ENCODE data around the gene CCDC33.

The CCDC33 gene

DNA sequence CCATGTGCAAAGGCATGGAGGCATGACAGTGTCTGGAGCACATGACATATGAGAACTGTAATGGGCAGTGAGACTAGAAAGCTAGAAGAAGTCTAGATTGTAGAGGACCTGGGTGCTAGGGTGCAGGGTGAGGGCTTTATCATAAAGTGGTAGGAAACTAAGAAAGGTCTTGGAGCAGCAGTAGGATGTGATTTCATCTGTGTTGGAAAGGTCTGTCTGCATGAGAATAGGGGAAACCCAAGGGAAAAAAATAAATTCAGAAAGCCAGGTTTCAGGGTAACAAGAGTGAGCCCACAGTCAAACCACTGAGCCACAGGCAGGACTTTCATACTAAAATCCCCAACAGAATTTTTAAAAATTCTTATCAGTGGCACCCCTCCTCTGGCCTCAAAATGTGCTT is 54.5 kb downstream of the CCDC33 start:
- no peak overlapping the region for H3K4me3 Mint-ChIP-seq
- H3K4me1 Mint-ChIP-seq (ENCODE audit: low read depth): peaks cover 18% of the 10 kb centered on the region
- H3K9me3 Mint-ChIP-seq: no peaks in the 10 kb centered on the region
- H3K27ac Mint-ChIP-seq: peak overlapping the region; percentile 77
- H3K27me3 Mint-ChIP-seq: peaks cover 66% of the 10 kb centered on the region
- H3K36me3 Mint-ChIP-seq (ENCODE audit: low read depth): no peaks in the 10 kb centered on the region
- DNase-seq: no peak

DNA sequence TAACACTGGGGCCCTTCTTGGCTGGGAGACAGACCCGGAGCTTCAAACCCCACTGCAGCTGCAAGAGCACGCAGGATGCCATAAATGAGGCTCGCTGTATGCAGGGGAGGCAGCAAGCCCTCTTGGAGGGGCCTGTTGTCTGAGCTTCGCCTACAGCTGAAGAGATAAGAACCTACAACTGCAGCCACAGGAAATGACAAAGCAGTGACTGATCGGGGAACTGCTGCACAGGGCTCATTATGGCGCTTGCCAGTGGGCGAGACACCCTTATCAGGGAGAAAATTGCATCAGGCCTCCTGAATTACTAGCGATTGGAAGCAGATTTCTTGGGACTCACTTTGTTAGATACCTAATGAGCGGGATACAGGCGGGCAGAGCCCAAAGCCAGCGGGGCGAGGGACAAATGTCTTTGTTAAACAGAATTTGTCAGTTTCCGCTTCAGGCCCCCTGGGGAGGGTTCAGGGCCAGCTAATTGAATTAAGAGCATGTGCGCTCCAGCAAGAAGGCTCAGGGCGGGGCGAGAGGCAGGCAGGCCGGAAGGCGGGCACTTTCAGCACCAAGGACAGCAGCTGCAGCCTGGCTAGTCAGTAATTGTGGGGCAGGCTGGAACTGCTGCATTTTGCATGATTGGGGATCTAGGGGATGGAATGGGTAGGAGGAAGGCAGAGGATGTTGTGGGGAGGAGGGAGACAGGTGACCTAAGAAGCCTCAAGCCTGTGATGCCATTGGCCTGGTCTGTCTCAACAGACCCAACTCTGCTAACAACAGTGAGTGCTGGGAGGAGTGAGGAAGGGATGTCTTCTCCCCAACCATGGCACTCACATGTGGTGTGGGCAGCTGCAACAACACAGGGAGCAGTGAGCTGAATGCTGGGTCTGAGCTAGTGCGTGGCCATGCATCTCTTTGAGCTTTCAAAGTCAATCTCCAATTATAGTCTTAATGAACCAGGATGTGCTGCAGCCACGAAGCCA is 55.3 kb downstream of the CCDC33 start:
- peak overlapping the region; percentile 34 for H3K4me3 Mint-ChIP-seq

DNA sequence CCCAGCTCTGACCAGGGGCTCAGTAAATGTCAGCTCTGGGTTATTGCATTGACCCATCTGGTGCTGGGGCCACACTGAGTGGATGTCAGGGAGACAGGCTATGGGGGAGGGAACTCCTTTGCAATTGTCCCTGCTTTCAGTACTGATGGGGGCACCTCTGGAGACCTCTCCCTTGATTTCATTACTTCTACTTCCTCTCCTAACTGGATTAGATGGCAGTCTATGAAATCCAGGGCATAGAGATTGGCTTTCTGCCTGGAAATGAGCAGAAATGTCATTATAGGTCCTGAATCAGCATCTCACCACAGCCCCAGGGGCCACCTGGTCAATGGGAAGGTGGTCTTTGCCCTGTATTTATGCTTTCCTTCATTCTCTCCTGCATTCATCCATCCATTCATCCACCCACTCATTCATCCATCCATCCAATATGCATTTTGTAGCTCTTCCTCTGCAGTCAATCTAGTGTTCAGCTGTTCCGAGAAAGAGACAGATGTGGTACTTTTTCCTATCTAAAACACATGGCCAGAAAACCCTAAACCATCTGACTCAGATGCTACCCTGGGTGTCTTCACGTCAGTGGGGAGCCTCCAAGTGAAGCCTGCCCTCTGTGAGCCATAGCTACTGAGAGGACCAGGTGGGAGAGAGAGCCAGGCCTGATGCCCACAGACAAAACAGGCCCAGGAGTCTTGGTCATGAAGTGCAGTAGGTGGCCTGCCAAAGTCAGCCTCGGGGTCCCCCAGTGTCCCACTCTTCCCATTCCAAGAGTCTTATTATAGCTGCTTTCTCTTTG is 57.1 kb downstream of the CCDC33 start:
- peaks cover 18% of the 10 kb centered on the region for H3K4me1 Mint-ChIP-seq (ENCODE audit: low read depth)
- H3K27me3 Mint-ChIP-seq: peaks cover 50% of the 10 kb centered on the region
- H3K9me3 Mint-ChIP-seq: no peaks in the 10 kb centered on the region
- DNase-seq: no peak
- H3K27ac Mint-ChIP-seq: no peak overlapping the region
- H3K36me3 Mint-ChIP-seq (ENCODE audit: low read depth): no peaks in the 10 kb centered on the region
- no peak overlapping the region for H3K4me3 Mint-ChIP-seq

More for the DNA sequence above, 55.3 kb downstream of the CCDC33 start:
- peak; percentile 78 for DNase-seq
- H3K4me1 Mint-ChIP-seq (ENCODE audit: low read depth): peaks cover 18% of the 10 kb centered on the region
- peaks cover 59% of the 10 kb centered on the region for H3K27me3 Mint-ChIP-seq
- peak overlapping the region; percentile 77 for H3K27ac Mint-ChIP-seq
- H3K36me3 Mint-ChIP-seq (ENCODE audit: low read depth): no peaks in the 10 kb centered on the region
- H3K9me3 Mint-ChIP-seq: no peaks in the 10 kb centered on the region

DNA sequence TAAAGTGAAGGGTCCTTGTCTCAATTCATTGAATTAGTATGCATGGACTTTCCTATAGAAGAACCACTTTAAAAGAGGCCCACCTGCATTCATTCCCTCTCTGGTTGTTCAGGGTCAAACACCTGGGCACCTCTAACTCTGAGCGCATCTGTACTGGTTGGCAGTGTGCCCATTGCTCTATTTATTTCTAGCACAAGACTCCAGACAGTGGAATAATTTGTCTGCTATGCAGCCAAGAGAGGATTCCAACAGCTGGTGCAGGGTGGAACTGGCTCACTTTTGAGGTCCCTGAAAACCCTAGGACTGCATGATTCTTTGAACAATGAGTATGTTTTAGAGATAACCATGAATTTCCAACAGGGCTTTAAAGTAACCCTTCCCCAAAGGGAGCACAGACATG is 57.9 kb downstream of the CCDC33 start:
- H3K4me3 Mint-ChIP-seq: no peak overlapping the region

DNA sequence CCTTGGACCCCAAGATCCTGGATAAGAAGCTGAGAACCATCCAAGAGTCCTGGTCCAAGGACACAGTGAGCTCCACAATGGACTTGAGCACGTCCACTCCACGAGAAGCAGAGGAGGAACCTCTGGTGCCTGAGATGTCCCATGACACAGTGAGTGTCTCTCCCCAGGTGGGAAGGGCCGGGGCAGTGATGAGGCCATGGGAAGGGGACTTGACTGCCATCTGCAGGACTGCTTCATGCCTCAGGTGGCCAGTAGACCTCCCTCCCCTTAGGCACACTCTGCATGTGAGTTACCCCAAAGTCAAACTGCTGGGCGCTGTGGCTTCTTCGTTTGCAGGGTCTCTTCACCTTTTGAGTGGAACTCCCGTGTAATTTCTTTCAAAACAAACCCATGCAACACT is 59.7 kb downstream of the CCDC33 start:
- no peaks in the 10 kb centered on the region for H3K36me3 Mint-ChIP-seq (ENCODE audit: low read depth)
- peaks cover 38% of the 10 kb centered on the region for H3K27me3 Mint-ChIP-seq

More for the DNA sequence above, 57.9 kb downstream of the CCDC33 start:
- H3K36me3 Mint-ChIP-seq (ENCODE audit: low read depth): no peaks in the 10 kb centered on the region
- peaks cover 18% of the 10 kb centered on the region for H3K4me1 Mint-ChIP-seq (ENCODE audit: low read depth)
- peaks cover 42% of the 10 kb centered on the region for H3K27me3 Mint-ChIP-seq
- DNase-seq: no peak
- H3K9me3 Mint-ChIP-seq: no peaks in the 10 kb centered on the region
- no peak overlapping the region for H3K27ac Mint-ChIP-seq

DNA sequence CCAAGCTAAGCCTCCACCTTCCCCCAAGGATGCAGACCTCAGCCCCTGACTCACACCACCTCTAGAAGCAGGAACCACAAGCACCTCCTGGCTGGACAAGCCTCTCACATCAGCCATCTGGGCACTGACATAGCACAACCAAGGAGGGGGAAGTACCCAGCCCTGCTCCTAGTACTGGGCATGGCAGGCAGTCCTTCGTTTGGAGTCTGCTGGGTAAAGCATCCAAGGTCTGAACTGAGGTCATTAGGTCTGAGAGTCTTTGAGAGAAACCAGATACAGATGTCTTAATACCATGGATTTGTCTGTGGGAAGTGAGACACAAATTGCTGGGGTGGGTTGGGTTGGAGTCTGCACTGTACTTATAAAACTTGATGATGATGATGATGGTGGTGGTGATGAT is 61.8 kb downstream of the CCDC33 start:
- no peak overlapping the region for H3K27ac Mint-ChIP-seq
- DNase-seq: no peak
- H3K27me3 Mint-ChIP-seq: peaks cover 47% of the 10 kb centered on the region
- H3K4me1 Mint-ChIP-seq (ENCODE audit: low read depth): no peaks in the 10 kb centered on the region
- no peaks in the 10 kb centered on the region for H3K36me3 Mint-ChIP-seq (ENCODE audit: low read depth)
- no peak overlapping the region for H3K4me3 Mint-ChIP-seq
- H3K9me3 Mint-ChIP-seq: no peaks in the 10 kb centered on the region

More for the DNA sequence above, 59.7 kb downstream of the CCDC33 start:
- Mint-ChIP-seq H3K27ac (no peak overlapping the region), H3K4me3 (no peak overlapping the region), H3K9me3 (no peaks in the 10 kb centered on the region), H3K4me1 (ENCODE audit: low read depth) (peaks cover 12% of the 10 kb centered on the region)
- no peak for DNase-seq

DNA sequence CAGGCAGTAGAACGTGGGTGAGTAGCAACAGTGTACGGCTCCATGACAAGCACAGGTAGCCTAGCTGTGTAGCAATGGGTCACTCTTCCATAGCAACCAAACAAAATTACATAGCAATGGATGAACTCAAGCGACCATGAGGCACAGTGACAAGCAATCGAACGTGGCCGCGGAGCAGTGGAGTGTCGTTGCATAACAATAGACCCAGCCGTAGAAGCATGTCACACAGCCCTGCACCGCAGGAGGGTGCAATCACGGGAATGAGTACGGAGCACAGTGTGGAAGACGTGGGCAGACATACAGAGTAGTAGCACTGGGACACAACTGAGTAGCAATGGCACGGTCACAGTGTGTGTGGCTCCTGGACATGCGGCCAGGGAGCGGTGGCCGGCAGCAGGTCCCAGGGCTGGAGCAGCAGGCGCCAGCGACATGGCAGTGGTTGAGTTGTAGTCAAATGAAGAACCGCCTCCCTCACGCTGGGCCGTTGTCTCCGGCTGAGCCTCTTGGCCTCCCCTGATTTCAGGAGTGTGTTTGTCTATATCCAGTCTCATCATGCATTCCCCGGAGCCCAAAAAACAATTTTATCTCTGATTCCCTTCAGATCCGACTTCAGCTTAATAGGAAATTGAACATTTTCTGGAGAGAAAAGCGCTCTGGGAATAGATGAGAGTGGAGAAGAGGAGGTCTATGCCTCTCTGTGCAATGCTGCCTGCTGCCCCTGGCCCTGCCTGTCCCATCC is 64.1 kb downstream of the CCDC33 start:
- Mint-ChIP-seq H3K4me3 (no peak overlapping the region), H3K9me3 (no peaks in the 10 kb centered on the region), H3K27ac (no peak overlapping the region), H3K4me1 (ENCODE audit: low read depth) (no peaks in the 10 kb centered on the region), H3K36me3 (ENCODE audit: low read depth) (no peaks in the 10 kb centered on the region), H3K27me3 (peaks cover 53% of the 10 kb centered on the region)
- DNase-seq: no peak

DNA sequence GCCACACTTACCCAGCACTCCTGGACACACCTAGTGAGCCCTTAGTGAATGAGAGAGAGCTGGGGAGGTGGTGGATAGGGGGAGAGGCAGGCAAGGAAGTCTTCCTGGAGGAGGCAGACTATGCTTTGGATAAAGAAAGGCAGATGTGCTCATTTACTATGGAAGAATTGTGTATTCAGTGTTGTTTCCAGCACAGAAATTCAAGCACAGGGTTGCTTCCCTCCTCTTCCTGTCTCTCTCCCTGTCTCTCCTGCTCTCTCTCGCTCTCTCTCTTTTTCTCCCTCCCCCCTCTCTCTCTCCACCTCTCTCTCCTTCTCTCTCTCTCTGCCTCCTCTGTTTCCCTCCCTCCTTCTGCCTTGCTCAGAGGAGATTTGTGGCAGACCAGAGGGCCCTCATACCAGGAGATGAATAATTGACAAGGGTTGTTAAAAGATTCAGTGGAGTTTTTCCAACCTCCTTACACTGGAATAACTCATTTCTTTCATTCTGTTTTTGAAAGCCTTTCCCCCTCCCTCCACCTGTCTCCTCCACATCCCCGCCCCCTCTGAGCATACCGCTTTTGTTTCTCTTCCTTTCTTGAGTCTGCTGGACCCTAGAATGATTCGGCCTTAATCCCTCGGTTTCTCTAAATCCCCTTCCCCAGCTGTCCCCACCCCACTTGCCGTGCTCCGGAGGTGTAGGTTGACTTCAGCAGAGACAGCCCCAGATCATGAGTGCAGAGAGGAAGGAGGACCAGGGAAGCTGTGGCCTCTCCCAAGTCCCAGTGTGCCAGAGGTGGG is 65.6 kb downstream of the CCDC33 start:
- H3K27ac Mint-ChIP-seq: no peak overlapping the region
- DNase-seq: no peak
- H3K4me3 Mint-ChIP-seq: no peak overlapping the region
- peaks cover 56% of the 10 kb centered on the region for H3K27me3 Mint-ChIP-seq
- H3K9me3 Mint-ChIP-seq: no peaks in the 10 kb centered on the region
- no peaks in the 10 kb centered on the region for H3K4me1 Mint-ChIP-seq (ENCODE audit: low read depth)
- H3K36me3 Mint-ChIP-seq (ENCODE audit: low read depth): no peaks in the 10 kb centered on the region

DNA sequence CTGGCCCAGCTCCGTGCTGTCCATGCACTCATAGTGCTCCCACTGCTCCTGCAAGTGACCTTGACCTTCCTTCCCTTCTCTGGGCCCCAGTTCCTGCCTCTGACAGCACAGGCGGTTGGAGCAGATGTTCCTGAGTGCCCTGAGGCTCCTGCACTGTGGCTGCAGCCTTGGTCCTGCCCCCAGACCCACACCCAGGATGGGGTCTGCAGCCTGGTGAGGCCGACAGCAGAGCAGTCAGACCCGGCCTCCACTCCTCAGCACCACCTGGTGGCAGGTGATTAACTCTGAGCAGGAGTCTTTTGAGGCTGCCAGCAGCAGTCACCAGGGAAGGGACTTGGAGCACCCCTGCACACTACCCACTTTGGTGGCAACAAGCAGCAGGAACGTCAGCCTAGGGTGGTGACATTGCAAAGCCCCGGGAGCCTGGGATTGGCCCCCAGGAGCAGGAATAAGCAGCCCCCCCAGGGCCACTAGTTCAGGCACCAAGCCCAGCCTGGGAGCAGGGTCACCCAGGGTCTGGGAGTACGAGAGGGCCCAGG is 66.8 kb downstream of the CCDC33 start:
- Mint-ChIP-seq H3K27ac (no peak overlapping the region), H3K4me1 (ENCODE audit: low read depth) (no peaks in the 10 kb centered on the region), H3K4me3 (no peak overlapping the region), H3K36me3 (ENCODE audit: low read depth) (no peaks in the 10 kb centered on the region), H3K27me3 (peaks cover 54% of the 10 kb centered on the region), H3K9me3 (no peaks in the 10 kb centered on the region)
- peak; percentile 57 for DNase-seq

DNA sequence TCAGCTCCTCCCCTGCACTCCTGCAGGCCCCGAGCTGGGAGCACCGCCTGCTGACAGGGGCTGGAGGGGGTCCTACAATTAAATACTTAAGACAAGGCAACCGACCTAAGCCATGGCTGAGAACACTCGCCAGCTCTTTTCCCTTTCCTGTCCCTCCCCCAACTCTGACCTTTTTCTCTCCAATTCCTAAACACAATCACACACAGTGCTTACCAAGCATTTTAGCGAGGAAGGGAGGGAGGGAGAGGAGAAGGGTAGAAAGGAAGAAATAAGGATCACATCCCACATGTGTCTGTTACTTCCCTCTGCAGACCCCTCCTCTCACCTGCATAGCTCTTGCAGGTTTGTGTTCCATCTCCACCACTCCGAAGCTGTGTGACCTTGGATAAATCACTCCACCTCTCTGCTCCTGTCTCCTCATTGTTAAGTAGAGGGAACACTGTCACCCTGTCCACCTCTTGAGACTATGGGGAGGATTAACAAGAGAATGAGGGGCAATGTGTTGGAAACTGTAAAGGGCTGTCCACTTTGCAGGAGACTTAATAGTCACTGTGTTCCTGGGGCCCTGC is 67.7 kb downstream of the CCDC33 start:
- no peak for DNase-seq
- peaks cover 54% of the 10 kb centered on the region for H3K27me3 Mint-ChIP-seq

DNA sequence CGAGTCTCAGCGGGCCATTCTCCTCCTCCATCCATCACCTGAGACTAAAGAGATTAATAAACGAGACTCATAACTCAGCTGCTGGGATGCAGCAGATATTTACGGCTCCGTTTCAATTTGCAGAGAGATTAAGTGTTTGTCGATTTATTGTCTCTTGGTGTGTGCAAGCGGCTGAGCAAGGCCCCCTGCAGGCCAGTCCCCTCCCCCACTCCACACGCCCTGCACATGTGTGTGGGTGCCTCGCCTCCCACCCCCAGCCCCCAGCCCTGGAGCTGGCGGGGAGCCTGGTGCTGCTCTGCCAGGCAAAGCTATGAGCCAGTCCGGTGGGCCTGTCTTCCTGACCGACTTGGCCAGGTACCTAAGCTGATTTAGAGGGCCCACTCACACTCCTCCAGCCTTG is 68.3 kb downstream of the CCDC33 start:
- DNase-seq: no peak
- Mint-ChIP-seq H3K4me3 (no peak overlapping the region), H3K27me3 (peaks cover 59% of the 10 kb centered on the region), H3K4me1 (ENCODE audit: low read depth) (no peaks in the 10 kb centered on the region), H3K27ac (no peak overlapping the region), H3K36me3 (ENCODE audit: low read depth) (no peaks in the 10 kb centered on the region), H3K9me3 (no peaks in the 10 kb centered on the region)

More for the DNA sequence above, 67.7 kb downstream of the CCDC33 start:
- Mint-ChIP-seq H3K36me3 (ENCODE audit: low read depth) (no peaks in the 10 kb centered on the region), H3K4me1 (ENCODE audit: low read depth) (no peaks in the 10 kb centered on the region), H3K9me3 (no peaks in the 10 kb centered on the region), H3K27ac (no peak overlapping the region), H3K4me3 (no peak overlapping the region)

DNA sequence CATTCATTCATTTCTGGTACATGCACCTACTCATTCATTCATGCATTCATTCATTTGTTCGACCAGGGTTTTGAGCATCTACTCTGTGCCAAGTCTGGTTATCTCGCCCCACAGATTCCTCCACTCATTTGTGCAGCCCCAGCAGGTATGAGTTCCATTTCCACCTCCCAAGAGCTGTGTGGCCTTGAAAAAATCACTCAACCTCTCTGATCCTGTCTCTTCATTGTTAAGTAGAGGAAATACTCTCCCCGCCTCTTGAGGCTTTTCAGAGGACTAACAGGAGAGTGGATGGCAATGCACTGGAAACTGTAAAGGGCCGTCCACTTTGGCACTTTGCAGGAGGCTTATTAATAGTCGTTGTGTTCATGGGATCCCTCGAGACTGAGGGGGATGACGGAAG is 69.6 kb downstream of the CCDC33 start:
- Mint-ChIP-seq H3K27me3 (peaks cover 49% of the 10 kb centered on the region), H3K36me3 (ENCODE audit: low read depth) (no peaks in the 10 kb centered on the region)

DNA sequence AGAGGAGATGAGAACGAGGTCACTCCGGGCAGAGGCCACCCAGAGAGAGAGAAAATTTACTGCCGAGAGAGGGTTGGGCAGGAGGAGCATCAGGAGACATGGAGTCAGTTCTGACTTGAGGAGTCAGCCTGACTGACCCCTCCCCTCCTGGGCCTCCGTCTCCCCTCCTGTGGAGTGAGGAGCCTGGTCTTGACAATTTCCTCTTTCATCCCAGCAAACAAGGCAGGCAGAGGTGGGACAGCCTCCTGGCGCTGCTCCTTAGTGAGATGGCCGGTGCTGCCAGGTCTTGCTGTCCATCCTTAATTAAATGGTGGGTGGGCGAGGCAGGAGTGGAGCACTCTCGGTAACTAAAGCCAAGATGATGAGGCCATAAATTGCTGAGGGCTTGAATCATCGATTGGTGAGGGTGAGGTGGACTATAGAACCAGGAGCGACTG is 70.7 kb downstream of the CCDC33 start:
- Mint-ChIP-seq H3K27me3 (peaks cover 38% of the 10 kb centered on the region), H3K36me3 (ENCODE audit: low read depth) (no peaks in the 10 kb centered on the region), H3K9me3 (no peaks in the 10 kb centered on the region), H3K4me1 (ENCODE audit: low read depth) (no peaks in the 10 kb centered on the region), H3K4me3 (no peak overlapping the region), H3K27ac (no peak overlapping the region)
- no peak for DNase-seq

More for the DNA sequence above, 69.6 kb downstream of the CCDC33 start:
- Mint-ChIP-seq H3K4me3 (no peak overlapping the region), H3K4me1 (ENCODE audit: low read depth) (no peaks in the 10 kb centered on the region), H3K9me3 (no peaks in the 10 kb centered on the region), H3K27ac (no peak overlapping the region)
- DNase-seq: no peak
